K562 (cell line): ENCODE data around the gene SRCAP. TPM values are rescaled to one million over a fixed set of nuclear protein-coding genes. Genes with fewer than 3 reads are reported as not detected.

ENCODE experiments used
- CREB1 ChIP-seq, 2 experiments: sonication (generic) in 1 of 2; formaldehyde crosslinking in 1 of 2; IDR thresholded peaks; 2 replicates each; pipeline versions ENCODE4 v1.6.1 to v1.8.0; 2012 to 2022; ENCODE audit warnings: inconsistent platforms in 1 of 2, mild to moderate bottlenecking in 1 of 2, missing genetic modification reagents in 1 of 2, moderate library complexity in 1 of 2
- MNT ChIP-seq, 2 experiments: fragments of 450-650 bp; conservative IDR thresholded peaks; 2 replicates each; pipeline ENCODE4 v1.6.1; 2017; ENCODE audit warnings: mild to moderate bottlenecking in 2 of 2, moderate library complexity in 2 of 2
- NKRF ChIP-seq: fragments of 450-650 bp; IDR thresholded peaks from 2 replicates; pipeline ENCODE4 v1.6.1; 2016; ENCODE audit warnings: borderline replicate concordance
- PML ChIP-seq: IDR thresholded peaks from 2 replicates; pipeline ENCODE4 v1.6.1; 2012; ENCODE audit warnings: low read length, inconsistent platforms
- RREB1 ChIP-seq: fragments of 250-450 bp; sonication (Bioruptor Pico); IDR thresholded peaks from 2 replicates; pipeline ENCODE4 v1.4.0; 2020
- ZBTB33 ChIP-seq: sonication (generic); formaldehyde crosslinking; IDR thresholded peaks from 2 replicates; pipeline ENCODE4 v1.8.1; 2023; ENCODE audit warnings: mild to moderate bottlenecking, missing genetic modification reagents
- ZBTB9 ChIP-seq: fragments of 450-650 bp; formaldehyde crosslinking; IDR thresholded peaks from 2 replicates; pipeline ENCODE4 v1.4.0; 2020; ENCODE audit warnings: mild to moderate bottlenecking, moderate library complexity
- ZFP36 ChIP-seq: fragments of 150-350 bp; IDR thresholded peaks from 2 replicates; pipeline ENCODE4 v1.6.1; 2018; ENCODE audit warnings: low read length, low read depth; ENCODE audit not compliant: partially characterized antibody
- polyA plus RNA-seq, 8 experiments: library from polyadenylated mRNA; depleted of rRNA in 4 of 8; stranded (reverse) in 5 of 8; unstranded in 3 of 8; fragments of >200 nt; fragmentation: Nextera tagmentation in 2 of 8; fragmentation: Illumina TruSeq in 1 of 8; extraction: Ambion mirVana in 2 of 8; extraction: Trizol in 1 of 8; gene quantifications; 2 replicates each; pipeline versions ENCODE4 v1.2.1 to v1.2.3, GENCODE V29; 2011 to 2014; ENCODE audit warnings: inconsistent platforms in 1 of 8, missing spikeins in 1 of 8
- total RNA-seq, 7 experiments: library from RNA; depleted of rRNA in 6 of 7; stranded (reverse); fragments of >200 nt in 6 of 7; fragmentation: Illumina TruSeq in 2 of 7; extraction: Trizol in 2 of 7; gene quantifications; 2 replicates each; pipeline versions ENCODE4 v1.2.1 to v1.2.3, GENCODE V29; 2011 to 2021; ENCODE audit warnings: low replicate concordance in 1 of 7

Gene SRCAP
- total and polyA plus RNA-seq, 9 of the 15 experiments (the other 6 are each of a cell fraction or from before 2014, with no cell fraction given), result 0.21 to 62.6 (median 5.8) TPM

- TF ChIP-seq NKRF (peak; percentile 88; the same call in 1 of the 2 replicates), CREB1 (IDR thresholded peaks at IDR 0.05) (0 out of 2 replicates have a peak, but pooled peaks have one; percentile 11), CREB1 (CRISPR knock-in tag; IDR thresholded peaks at IDR 0.05) (peak; percentile 22; the same call in 1 of the 2 replicates), ZFP36 (no peak), ZBTB9 (CRISPR knock-in tag) (peak; percentile 68; the same call in 1 of the 2 replicates), ZBTB33 (CRISPR knock-in tag) (peak; percentile 47; the same call in 1 of the 2 replicates), MNT (conservative IDR thresholded peaks at IDR 0.05) (peak; percentile 86 to 95), PML (peak; percentile 43; the same call in 1 of the 2 replicates), RREB1 (CRISPR knock-in tag) (0 out of 2 replicates have a peak, but pooled peaks have one; percentile 33)
Measured at GRCh38 chr16:30698816-30699614, at the start of gene SRCAP (continued).
